NCI-H1417 treated with DMSO at 0.1 percent for 48 hours (cell line): ENCODE measurements around the gene ABCG2.

Experiments
- DNase-seq: peaks from one replicate; lab custom pipeline; 2025; lab: John Stamatoyannopoulos, UW

Gene ABCG2

DNA sequence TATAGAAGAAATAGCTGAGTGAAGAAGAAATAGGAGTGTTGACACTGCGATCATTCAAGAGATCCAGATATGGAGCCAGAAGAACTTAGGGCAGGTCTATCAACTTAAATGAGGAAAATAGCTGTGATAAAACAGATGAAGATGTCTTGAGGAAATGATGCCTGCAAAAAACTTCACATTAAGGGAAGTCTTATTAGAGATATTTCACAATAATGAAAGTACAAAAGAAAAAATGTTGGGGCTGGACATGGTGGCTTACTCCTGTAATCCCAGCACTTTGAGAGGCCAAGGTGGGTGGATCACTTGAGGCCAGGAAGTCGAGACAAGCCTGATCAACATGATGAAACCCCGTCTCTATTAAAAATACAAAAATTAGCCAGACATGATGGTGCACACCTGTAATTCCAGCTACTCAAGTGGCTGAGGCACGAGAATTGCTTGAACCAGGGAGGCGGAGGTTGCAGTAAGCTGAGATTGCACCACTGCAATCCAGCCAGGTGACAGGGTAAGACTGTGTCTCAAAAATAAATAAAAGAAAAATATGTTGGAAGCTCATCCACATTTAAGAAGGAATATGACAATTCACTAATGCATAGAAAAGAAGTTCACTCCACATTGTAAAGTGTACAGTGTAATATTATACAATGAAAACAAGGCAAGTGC lies 94.7 kb downstream of the ABCG2 start:
- no peak for DNase-seq

DNA sequence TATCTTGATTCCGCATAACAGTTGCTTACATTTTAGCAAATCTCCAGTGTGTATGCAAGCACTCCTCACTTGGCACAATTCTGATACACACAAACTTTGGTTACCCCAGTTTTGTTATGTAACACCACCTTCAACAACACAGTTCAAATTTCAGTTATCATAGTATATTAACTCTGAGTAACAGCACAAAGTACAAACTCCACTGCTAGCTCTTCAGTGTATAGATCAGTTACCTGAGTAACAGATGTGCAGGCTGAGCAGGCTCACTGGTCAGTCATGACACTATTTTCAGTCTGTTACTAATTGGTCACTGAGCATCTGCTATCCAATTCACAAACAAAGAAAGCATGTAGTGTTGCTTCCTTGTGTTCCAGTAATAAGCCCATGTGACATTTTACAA lies 95.6 kb downstream of the ABCG2 start:
- DNase-seq = no peak

- no peak for DNase-seq
Observed at GRCh38 chr4:88062311-88062710, 96.1 kb downstream of the ABCG2 start.

GRCh38 chr4:88060431-88060830 lies 98.0 kb downstream of the ABCG2 start:
- DNase-seq = no peak

GRCh38 chr4:88059766-88060165 lies 98.7 kb downstream of the ABCG2 start:
- DNase-seq = no peak

- DNase-seq = no peak
Observed at GRCh38 chr4:88058295-88058694, 100.1 kb downstream of the ABCG2 start.

GRCh38 chr4:88054901-88055300 lies 103.5 kb downstream of the ABCG2 start:
- DNase-seq = no peak

- DNase-seq = no peak
Observed at GRCh38 chr4:88054229-88054628, 104.2 kb downstream of the ABCG2 start.

GRCh38 chr4:88045021-88045420 lies 113.4 kb downstream of the ABCG2 start:
- no peak for DNase-seq

- DNase-seq = no peak
Observed at GRCh38 chr4:88043586-88044340, 114.7 kb downstream of the ABCG2 start.

- no peak for DNase-seq
Observed at GRCh38 chr4:88043001-88043400, 115.4 kb downstream of the ABCG2 start.

DNA sequence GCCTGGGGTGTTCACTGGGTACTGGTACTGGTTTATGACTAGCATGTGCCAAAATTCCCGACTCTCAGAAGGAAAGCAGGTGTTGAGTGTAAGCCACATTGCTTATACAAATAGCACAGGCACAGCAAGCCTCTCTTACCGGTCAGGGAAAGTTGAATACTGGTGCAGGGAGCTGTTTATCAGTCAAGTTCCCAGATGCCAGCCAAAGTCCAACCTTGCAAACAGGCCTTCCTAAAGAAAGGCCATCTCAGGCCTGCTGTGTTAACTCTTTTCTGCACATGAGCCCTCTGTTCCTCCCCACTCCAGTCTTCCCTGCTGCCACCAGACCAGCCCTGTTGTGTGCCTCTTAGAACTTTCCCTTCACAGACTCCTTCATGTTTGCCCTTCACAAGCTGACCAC lies 116.8 kb downstream of the ABCG2 start:
- DNase-seq = no peak

DNA sequence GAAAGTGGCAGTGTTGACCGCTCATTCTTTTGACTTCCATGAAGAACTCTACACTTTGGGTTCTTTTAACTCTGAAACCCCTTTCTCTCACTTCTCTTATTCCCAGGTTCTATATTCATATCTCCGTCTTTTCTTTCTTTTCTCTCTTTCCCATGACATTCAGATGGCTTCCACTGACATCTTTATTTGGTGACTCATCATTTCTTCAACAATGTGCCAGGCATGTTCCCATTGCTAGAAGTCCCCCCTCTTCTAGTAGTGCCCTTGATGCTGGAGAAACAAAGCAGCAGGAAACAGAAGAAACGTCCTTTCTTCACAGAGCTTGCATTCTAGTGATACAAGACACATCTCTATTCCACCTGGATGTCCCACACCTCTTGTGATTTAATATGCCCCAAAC lies 117.7 kb downstream of the ABCG2 start:
- no peak for DNase-seq
